Endothelial cell (in vitro differentiated cells): ENCODE results near the gene SQOR. TPM values are rescaled to one million over a fixed set of nuclear protein-coding genes. Genes with fewer than 3 reads are reported as not detected.

Source experiments
- DNase-seq: peaks from one replicate; pipeline ENCODE4 v3.0.0; 2021; ENCODE audit warnings: low spot score
- H3K27ac Mint-ChIP-seq: one replicate; pipeline ENCODE4 v1.8.0; 2021; ENCODE audit warnings: mixed read lengths, inconsistent platforms; ENCODE audit not compliant: unreplicated experiment
- H3K27me3 Mint-ChIP-seq: one replicate; pipeline ENCODE4 v1.8.0; 2021; ENCODE audit warnings: mild to moderate bottlenecking, moderate library complexity, mixed read lengths, inconsistent platforms; ENCODE audit not compliant: unreplicated experiment
- H3K36me3 Mint-ChIP-seq: one replicate; pipeline ENCODE4 v1.8.0; 2021; ENCODE audit warnings: mild to moderate bottlenecking, low read depth, mixed read lengths, inconsistent platforms; ENCODE audit not compliant: unreplicated experiment
- H3K4me1 Mint-ChIP-seq: one replicate; pipeline ENCODE4 v1.8.0; 2021; ENCODE audit warnings: mild to moderate bottlenecking, mixed read lengths, inconsistent platforms; ENCODE audit not compliant: unreplicated experiment
- H3K4me3 Mint-ChIP-seq: one replicate; pipeline ENCODE4 v1.8.0; 2021; ENCODE audit warnings: mild to moderate bottlenecking, mixed read lengths, inconsistent platforms; ENCODE audit not compliant: unreplicated experiment
- H3K9me3 Mint-ChIP-seq: one replicate; pipeline ENCODE4 v1.8.0; 2021; ENCODE audit warnings: mixed read lengths, inconsistent platforms; ENCODE audit not compliant: unreplicated experiment
- CTCF ChIP-seq: fragments of 200-600 bp; sonication (generic); IDR thresholded peaks from one replicate; pipeline ENCODE4 v1.5.0; 2021; ENCODE audit warnings: antibody characterized with exemption; ENCODE audit not compliant: unreplicated experiment
- total RNA-seq: library from RNA; stranded (reverse); fragmentation: NEBNext Ultra II Directional; extraction: Animal tissue kit (Norgen Biotek cat#: 25700); gene quantifications from one replicate; pipeline ENCODE4 v1.2.1, GENCODE V29; 2021; ENCODE audit not compliant: unreplicated experiment

The SQOR gene
- total RNA-seq, 1 donor from 2014 or later = 3.8 TPM

GRCh38 chr15:45670511-45670910 lies 35.7 kb downstream of the SQOR start:
- Mint-ChIP-seq H3K27ac (no peak overlapping the region), H3K27me3 (peaks cover 2% of the 10 kb centered on the region), H3K9me3 (peaks cover 4% of the 10 kb centered on the region), H3K4me3 (no peak overlapping the region), H3K36me3 (peaks cover 4% of the 10 kb centered on the region), H3K4me1 (no peaks in the 10 kb centered on the region)
- no peak for DNase-seq
- no peak for TF ChIP-seq CTCF

- H3K27ac Mint-ChIP-seq = no peak overlapping the region
- TF ChIP-seq CTCF = no peak
- DNase-seq = no peak
- H3K4me3 Mint-ChIP-seq = no peak overlapping the region
- no peaks in the 10 kb centered on the region for H3K36me3 Mint-ChIP-seq
- no peaks in the 10 kb centered on the region for H3K4me1 Mint-ChIP-seq
- H3K9me3 Mint-ChIP-seq = no peaks in the 10 kb centered on the region
- H3K27me3 Mint-ChIP-seq = peaks cover 1% of the 10 kb centered on the region
These were observed 39.8 kb downstream of the SQOR start for GRCh38 chr15:45674677-45675076.

GRCh38 chr15:45677797-45678196 lies 43.0 kb downstream of the SQOR start:
- DNase-seq = no peak
- H3K4me1 Mint-ChIP-seq = no peaks in the 10 kb centered on the region
- no peak overlapping the region for H3K27ac Mint-ChIP-seq
- no peaks in the 10 kb centered on the region for H3K36me3 Mint-ChIP-seq
- H3K4me3 Mint-ChIP-seq = no peak overlapping the region
- H3K27me3 Mint-ChIP-seq = peaks cover 1% of the 10 kb centered on the region
- TF ChIP-seq CTCF = no peak
- H3K9me3 Mint-ChIP-seq = no peaks in the 10 kb centered on the region

- H3K27ac Mint-ChIP-seq = no peak overlapping the region
- H3K36me3 Mint-ChIP-seq = no peaks in the 10 kb centered on the region
- H3K4me3 Mint-ChIP-seq = no peak overlapping the region
- no peaks in the 10 kb centered on the region for H3K4me1 Mint-ChIP-seq
- no peak for DNase-seq
- no peaks in the 10 kb centered on the region for H3K9me3 Mint-ChIP-seq
- no peak for TF ChIP-seq CTCF
- peaks cover 1% of the 10 kb centered on the region for H3K27me3 Mint-ChIP-seq
These were observed 43.8 kb downstream of the SQOR start for GRCh38 chr15:45678459-45679178.

- no peak for TF ChIP-seq CTCF
- no peaks in the 10 kb centered on the region for H3K9me3 Mint-ChIP-seq
- no peak overlapping the region for H3K27ac Mint-ChIP-seq
- no peaks in the 10 kb centered on the region for H3K4me1 Mint-ChIP-seq
- no peak for DNase-seq
- H3K4me3 Mint-ChIP-seq = no peak overlapping the region
- no peaks in the 10 kb centered on the region for H3K36me3 Mint-ChIP-seq
- H3K27me3 Mint-ChIP-seq = no peaks in the 10 kb centered on the region
These were observed 49.7 kb downstream of the SQOR start for GRCh38 chr15:45684533-45684932.
